Esophagus muscularis mucosa (tissue), 4 donors: Measurements from ENCODE around the gene CDS2.

Source experiments
- EP300 ChIP-seq: sonication (generic); formaldehyde crosslinking; IDR thresholded peaks from one replicate; pipeline ENCODE4 v1.6.1; 2017; ENCODE audit warnings: antibody characterized with exemption
- POLR2A ChIP-seq: fragments of 450-650 bp; IDR thresholded peaks from one replicate; pipeline ENCODE4 v1.6.1; 2017; ENCODE audit warnings: antibody characterized with exemption, moderate library complexity, mild to moderate bottlenecking, low read depth
- POLR2AphosphoS5 ChIP-seq, 2 donors: sonication (generic); formaldehyde crosslinking; IDR thresholded peaks; one replicate each; pipeline ENCODE4 v1.6.1; 2017; ENCODE audit warnings: antibody characterized with exemption in 2 of 2
- TF ChIP-seq, protein P1 (sequence below), 3 experiments: fragments of 200-600 bp in 2 of 3; fragments of 450-650 bp in 1 of 3; sonication (generic) in 2 of 3; IDR thresholded peaks; one replicate each; pipeline ENCODE4 v1.5.1; 2017 to 2019; ENCODE audit warnings: antibody characterized with exemption in 3 of 3, mild to moderate bottlenecking in 2 of 3, moderate library complexity in 1 of 3

DNA sequence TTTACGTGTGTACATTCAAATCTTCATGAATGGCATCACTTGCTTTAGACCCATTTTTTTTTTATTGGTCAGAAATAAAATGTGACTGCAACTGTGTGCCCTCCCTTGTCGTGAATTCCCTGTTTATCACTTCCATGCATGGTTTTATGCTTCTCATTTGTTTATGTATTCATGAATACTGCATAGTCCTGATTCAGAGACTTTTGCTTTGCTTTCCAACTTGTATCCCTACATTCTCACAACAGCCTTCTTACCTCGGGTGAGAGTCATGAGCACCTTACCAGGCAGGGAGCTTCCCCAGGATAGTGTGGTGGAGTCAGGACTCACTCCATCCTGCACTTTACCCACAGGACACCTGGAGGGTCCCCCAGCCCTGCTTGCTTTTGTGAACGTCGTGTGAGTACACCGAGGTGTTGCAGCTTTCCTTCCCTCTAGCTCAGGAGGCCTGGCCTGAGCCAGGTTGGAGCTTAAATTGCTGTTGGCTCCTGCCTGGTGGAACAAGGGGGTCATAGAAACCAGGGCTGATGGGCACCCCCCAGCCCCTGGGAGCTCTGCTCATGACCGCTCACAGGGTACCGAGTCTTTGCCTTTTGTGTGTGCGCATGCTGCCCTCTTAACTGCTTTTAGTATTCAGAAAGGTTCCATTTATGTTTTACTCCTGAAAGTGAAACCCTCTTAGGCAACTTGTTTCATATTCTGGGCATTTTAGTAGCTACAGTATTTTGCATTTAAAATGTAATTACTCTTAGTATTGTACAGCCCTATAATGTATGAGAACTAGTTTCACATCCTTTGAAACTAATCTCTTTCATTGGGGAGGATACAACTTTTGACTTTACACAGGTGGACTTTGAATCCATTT is 66.0 kb downstream of the CDS2 start:
- TF ChIP-seq POLR2AphosphoS5 (IDR thresholded peaks at IDR 0.05), result no peak
- TF ChIP-seq, protein P1, sequence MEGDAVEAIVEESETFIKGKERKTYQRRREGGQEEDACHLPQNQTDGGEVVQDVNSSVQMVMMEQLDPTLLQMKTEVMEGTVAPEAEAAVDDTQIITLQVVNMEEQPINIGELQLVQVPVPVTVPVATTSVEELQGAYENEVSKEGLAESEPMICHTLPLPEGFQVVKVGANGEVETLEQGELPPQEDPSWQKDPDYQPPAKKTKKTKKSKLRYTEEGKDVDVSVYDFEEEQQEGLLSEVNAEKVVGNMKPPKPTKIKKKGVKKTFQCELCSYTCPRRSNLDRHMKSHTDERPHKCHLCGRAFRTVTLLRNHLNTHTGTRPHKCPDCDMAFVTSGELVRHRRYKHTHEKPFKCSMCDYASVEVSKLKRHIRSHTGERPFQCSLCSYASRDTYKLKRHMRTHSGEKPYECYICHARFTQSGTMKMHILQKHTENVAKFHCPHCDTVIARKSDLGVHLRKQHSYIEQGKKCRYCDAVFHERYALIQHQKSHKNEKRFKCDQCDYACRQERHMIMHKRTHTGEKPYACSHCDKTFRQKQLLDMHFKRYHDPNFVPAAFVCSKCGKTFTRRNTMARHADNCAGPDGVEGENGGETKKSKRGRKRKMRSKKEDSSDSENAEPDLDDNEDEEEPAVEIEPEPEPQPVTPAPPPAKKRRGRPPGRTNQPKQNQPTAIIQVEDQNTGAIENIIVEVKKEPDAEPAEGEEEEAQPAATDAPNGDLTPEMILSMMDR (IDR thresholded peaks at IDR 0.05), result no peak
- no peak for TF ChIP-seq POLR2A
- TF ChIP-seq EP300, result no peak
